ENCODE data around the gene GALNT18.

GALNT18 gene

DNA sequence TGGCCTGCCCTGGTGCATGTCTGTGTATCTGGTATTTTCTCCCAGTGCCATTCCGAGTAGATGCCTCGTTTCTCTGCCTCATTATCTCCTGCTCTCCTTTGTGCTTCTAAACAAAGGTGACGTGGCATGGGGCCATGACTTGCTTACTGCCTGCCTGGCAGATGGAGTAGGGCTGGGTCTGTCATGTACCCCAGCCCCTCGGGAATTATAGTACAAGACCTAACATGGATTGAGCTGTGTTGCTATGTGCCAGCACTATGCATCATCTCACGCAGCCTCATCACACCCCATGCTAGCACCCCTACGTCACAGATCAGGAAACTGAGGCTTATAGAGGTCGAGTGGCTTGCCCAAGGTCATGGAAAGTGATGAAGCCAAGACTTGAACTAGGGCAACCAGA lies 88.1 kb downstream of the GALNT18 start:
- Histone ChIP-seq H3K36me3 (replicated peaks; ENCODE audit: insufficient read depth, low read length) (no peaks in the 10 kb centered on the region), H3K9ac (ENCODE audit: low read length) (no peak overlapping the region), H3K9me3 (replicated peaks; ENCODE audit: insufficient read depth, low read length) (no peaks in the 10 kb centered on the region), H3K4me3 (ENCODE audit: low read length) (no peak overlapping the region), H2AFZ (ENCODE audit: low read length) (no peak overlapping the region), H3K79me2 (ENCODE audit: low read length) (no peaks in the 10 kb centered on the region), H4K20me1 (ENCODE audit: insufficient read depth, low read length) (no peaks in the 10 kb centered on the region), H3K9me2 (replicated peaks; ENCODE audit: insufficient read depth, low read length) (no peaks in the 10 kb centered on the region), H3K27ac (ENCODE audit: low read length) (no peak overlapping the region), H3K27me3 (replicated peaks; ENCODE audit: insufficient read depth, low read length) (no peaks in the 10 kb centered on the region), H3F3A (ENCODE audit: insufficient read depth, low read length) (no peaks in the 10 kb centered on the region), H3K4me2 (ENCODE audit: low read depth, low read length) (no peak overlapping the region), H3K4me1 (ENCODE audit: low read length) (no peaks in the 10 kb centered on the region)
- TF ChIP-seq EZH2 (optimal IDR thresholded peaks at IDR 0.05; ENCODE audit: low read depth, low read length) (no peak), EZH2phosphoT487 (IDR thresholded peaks at IDR 0.05; ENCODE audit: low read length) (no peak)
- TF ChIP-seq, protein P1, sequence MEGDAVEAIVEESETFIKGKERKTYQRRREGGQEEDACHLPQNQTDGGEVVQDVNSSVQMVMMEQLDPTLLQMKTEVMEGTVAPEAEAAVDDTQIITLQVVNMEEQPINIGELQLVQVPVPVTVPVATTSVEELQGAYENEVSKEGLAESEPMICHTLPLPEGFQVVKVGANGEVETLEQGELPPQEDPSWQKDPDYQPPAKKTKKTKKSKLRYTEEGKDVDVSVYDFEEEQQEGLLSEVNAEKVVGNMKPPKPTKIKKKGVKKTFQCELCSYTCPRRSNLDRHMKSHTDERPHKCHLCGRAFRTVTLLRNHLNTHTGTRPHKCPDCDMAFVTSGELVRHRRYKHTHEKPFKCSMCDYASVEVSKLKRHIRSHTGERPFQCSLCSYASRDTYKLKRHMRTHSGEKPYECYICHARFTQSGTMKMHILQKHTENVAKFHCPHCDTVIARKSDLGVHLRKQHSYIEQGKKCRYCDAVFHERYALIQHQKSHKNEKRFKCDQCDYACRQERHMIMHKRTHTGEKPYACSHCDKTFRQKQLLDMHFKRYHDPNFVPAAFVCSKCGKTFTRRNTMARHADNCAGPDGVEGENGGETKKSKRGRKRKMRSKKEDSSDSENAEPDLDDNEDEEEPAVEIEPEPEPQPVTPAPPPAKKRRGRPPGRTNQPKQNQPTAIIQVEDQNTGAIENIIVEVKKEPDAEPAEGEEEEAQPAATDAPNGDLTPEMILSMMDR (IDR thresholded peaks at IDR 0.05; ENCODE audit: low read length) = no peak
- DNase-seq = no peak

DNA sequence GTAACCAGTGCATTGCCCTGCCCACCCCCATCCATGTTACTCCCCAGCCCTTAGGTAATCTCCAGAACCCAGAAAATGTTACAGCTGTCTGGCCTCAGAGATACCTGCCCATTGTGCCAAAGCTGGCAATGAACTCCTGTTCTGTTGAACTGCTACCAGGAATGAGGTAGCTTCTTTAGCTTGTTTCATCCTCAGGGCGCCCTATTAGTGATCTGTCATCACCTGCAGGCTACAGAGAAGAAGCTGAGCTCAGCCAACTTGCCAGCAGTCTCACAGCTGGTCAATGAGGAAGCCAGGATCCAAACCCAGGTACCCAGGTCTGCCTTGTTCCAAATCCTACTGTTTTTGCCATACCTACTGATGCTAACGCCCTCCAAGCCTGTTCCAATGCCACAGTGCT lies 88.7 kb downstream of the GALNT18 start:
- H3F3A ChIP-seq (ENCODE audit: insufficient read depth, low read length) = no peaks in the 10 kb centered on the region
- H3K9me3 ChIP-seq (replicated peaks; ENCODE audit: insufficient read depth, low read length) = no peaks in the 10 kb centered on the region
- H3K79me2 ChIP-seq (ENCODE audit: low read length) = no peaks in the 10 kb centered on the region
- TF ChIP-seq EZH2 (optimal IDR thresholded peaks at IDR 0.05; ENCODE audit: low read depth, low read length) = no peak
- TF ChIP-seq EZH2phosphoT487 (IDR thresholded peaks at IDR 0.05; ENCODE audit: low read length) = no peak
- TF ChIP-seq, protein P1 (IDR thresholded peaks at IDR 0.05; ENCODE audit: low read length) = no peak
- H3K4me3 ChIP-seq (ENCODE audit: low read length) = no peak overlapping the region
- H2AFZ ChIP-seq (ENCODE audit: low read length) = no peak overlapping the region
- no peaks in the 10 kb centered on the region for H3K36me3 ChIP-seq (replicated peaks; ENCODE audit: insufficient read depth, low read length)
- H3K9ac ChIP-seq (ENCODE audit: low read length) = no peak overlapping the region
- no peak overlapping the region for H3K27ac ChIP-seq (ENCODE audit: low read length)
- DNase-seq = no peak
- H3K4me2 ChIP-seq (ENCODE audit: low read depth, low read length) = no peak overlapping the region
- H4K20me1 ChIP-seq (ENCODE audit: insufficient read depth, low read length) = no peaks in the 10 kb centered on the region
- no peaks in the 10 kb centered on the region for H3K4me1 ChIP-seq (ENCODE audit: low read length)
- no peaks in the 10 kb centered on the region for H3K9me2 ChIP-seq (replicated peaks; ENCODE audit: insufficient read depth, low read length)
- H3K27me3 ChIP-seq (replicated peaks; ENCODE audit: insufficient read depth, low read length) = no peaks in the 10 kb centered on the region

DNA sequence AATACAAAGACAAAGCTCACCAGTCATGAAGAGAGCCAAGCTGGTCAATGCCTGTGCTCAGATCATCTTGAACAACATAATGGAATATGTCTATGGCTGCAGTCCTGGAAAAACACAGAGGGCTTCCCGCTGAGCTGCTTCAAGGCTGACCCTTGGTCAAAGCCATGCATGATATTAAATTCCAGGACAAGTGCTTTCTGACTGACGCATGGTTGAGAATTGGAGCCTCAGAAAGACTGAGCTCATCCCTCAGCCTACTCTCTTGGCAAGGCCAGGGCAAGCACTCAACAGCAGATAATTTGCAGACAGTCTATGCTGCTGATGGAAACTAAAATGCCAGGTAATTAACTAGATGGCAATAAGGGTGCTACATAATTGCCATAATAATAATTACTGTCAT lies 89.2 kb downstream of the GALNT18 start:
- H3K36me3 ChIP-seq (replicated peaks; ENCODE audit: insufficient read depth, low read length) = no peaks in the 10 kb centered on the region
- no peaks in the 10 kb centered on the region for H3K4me1 ChIP-seq (ENCODE audit: low read length)
- H3K27ac ChIP-seq (ENCODE audit: low read length) = no peak overlapping the region
- no peak overlapping the region for H3K4me2 ChIP-seq (ENCODE audit: low read depth, low read length)
- no peak overlapping the region for H3K4me3 ChIP-seq (ENCODE audit: low read length)
- TF ChIP-seq EZH2phosphoT487 (IDR thresholded peaks at IDR 0.05; ENCODE audit: low read length) (no peak), EZH2 (optimal IDR thresholded peaks at IDR 0.05; ENCODE audit: low read depth, low read length) (no peak)
- TF ChIP-seq, protein P1 (IDR thresholded peaks at IDR 0.05; ENCODE audit: low read length) = no peak
- DNase-seq = no peak
- H3K79me2 ChIP-seq (ENCODE audit: low read length) = no peaks in the 10 kb centered on the region
- no peaks in the 10 kb centered on the region for H3F3A ChIP-seq (ENCODE audit: insufficient read depth, low read length)
- no peak overlapping the region for H3K9ac ChIP-seq (ENCODE audit: low read length)
- H3K9me3 ChIP-seq (replicated peaks; ENCODE audit: insufficient read depth, low read length) = no peaks in the 10 kb centered on the region
- H2AFZ ChIP-seq (ENCODE audit: low read length) = no peak overlapping the region
- H3K27me3 ChIP-seq (replicated peaks; ENCODE audit: insufficient read depth, low read length) = no peaks in the 10 kb centered on the region
- no peaks in the 10 kb centered on the region for H4K20me1 ChIP-seq (ENCODE audit: insufficient read depth, low read length)
- H3K9me2 ChIP-seq (replicated peaks; ENCODE audit: insufficient read depth, low read length) = no peaks in the 10 kb centered on the region
